HG03354 (cell line): Measurements from ENCODE around the gene SMAP2.
"Not testable (repeated sequence)": the region's sequence is repeated elsewhere in the genome, so short reads cannot be mapped to it uniquely, and the experiment has no call there.

Source experiments
- ATAC-seq: cut with Tn5 transposase; IDR thresholded peaks from one replicate; pipeline ENCODE4 v1.9.1; 2021; ENCODE audit warnings: mild to moderate bottlenecking; ENCODE audit not compliant: unreplicated experiment, poor library complexity, severe bottlenecking

The SMAP2 gene

GRCh38 chr1:40373323-40374283 lies at the start of gene SMAP2:
TSS of gene SMAP2 (plus strand) at chr1:40373727. CDS start at chr1:40374121, 394 bp downstream.
- ATAC-seq: peak; percentile 87

- ATAC-seq: not testable (repeated sequence)
Observed at GRCh38 chr1:40331403-40331802, 42.1 kb upstream of the SMAP2 start.

GRCh38 chr1:40332695-40333094 lies 40.8 kb upstream of the SMAP2 start:
- no peak for ATAC-seq

GRCh38 chr1:40337443-40337842 lies 36.1 kb upstream of the SMAP2 start:
- no peak for ATAC-seq

- ATAC-seq: peak; percentile 55
Observed at GRCh38 chr1:40338745-40339419, 34.6 kb upstream of the SMAP2 start.

- ATAC-seq: no peak
Observed at GRCh38 chr1:40339420-40340323, 33.9 kb upstream of the SMAP2 start.

GRCh38 chr1:40341491-40342380 lies 31.8 kb upstream of the SMAP2 start:
- no peak for ATAC-seq

GRCh38 chr1:40342381-40342717 lies 31.2 kb upstream of the SMAP2 start:
- ATAC-seq: not testable (repeated sequence)

GRCh38 chr1:40344597-40344996 lies 28.9 kb upstream of the SMAP2 start:
- ATAC-seq: no peak

GRCh38 chr1:40350391-40350790 lies 23.1 kb upstream of the SMAP2 start:
- no peak for ATAC-seq

- ATAC-seq: no peak
Observed at GRCh38 chr1:40351124-40351523, 22.4 kb upstream of the SMAP2 start.

GRCh38 chr1:40352126-40352525 lies 21.4 kb upstream of the SMAP2 start:
- ATAC-seq: no peak

GRCh38 chr1:40353082-40353481 lies 20.4 kb upstream of the SMAP2 start:
- no peak for ATAC-seq

GRCh38 chr1:40357625-40358024 lies 15.9 kb upstream of the SMAP2 start:
- ATAC-seq: no peak

GRCh38 chr1:40360631-40361030 lies 12.9 kb upstream of the SMAP2 start:
- no peak for ATAC-seq

GRCh38 chr1:40361201-40361600 lies 12.3 kb upstream of the SMAP2 start:
- ATAC-seq: no peak

- no peak for ATAC-seq
Observed at GRCh38 chr1:40361637-40362036, 11.9 kb upstream of the SMAP2 start.

GRCh38 chr1:40362199-40362598 lies 11.3 kb upstream of the SMAP2 start:
- no peak for ATAC-seq

GRCh38 chr1:40362699-40363098 lies 10.8 kb upstream of the SMAP2 start:
- ATAC-seq: no peak
